ENCODE results near the gene GRIK4.

- no peak for TF ChIP-seq CTCF (IDR thresholded peaks at IDR 0.05; ENCODE audit: low read length)
- TF ChIP-seq EZH2 (IDR thresholded peaks at IDR 0.05; ENCODE audit: borderline replicate concordance, low read length) = no peak
Measured at GRCh38 chr11:120523196-120523595, 11.6 kb downstream of the GRIK4 start.

Measured in OCI-LY1 (cell line).